Activated CD4-positive, alpha-beta T cell treated with anti-CD3 and anti-CD28 coated beads for 24 hours (primary cell): ENCODE measurements around the gene SBK2.
"Not testable (repeated sequence)": the region's sequence is repeated elsewhere in the genome, so short reads cannot be mapped to it uniquely, and the experiment has no call there.

Source experiments
- DNase-seq, 2 donors: peaks; one replicate each; pipeline ENCODE4 v3.0.0-alpha.2; 2020; ENCODE audit warnings: low read depth in 2 of 2

Gene SBK2

DNA sequence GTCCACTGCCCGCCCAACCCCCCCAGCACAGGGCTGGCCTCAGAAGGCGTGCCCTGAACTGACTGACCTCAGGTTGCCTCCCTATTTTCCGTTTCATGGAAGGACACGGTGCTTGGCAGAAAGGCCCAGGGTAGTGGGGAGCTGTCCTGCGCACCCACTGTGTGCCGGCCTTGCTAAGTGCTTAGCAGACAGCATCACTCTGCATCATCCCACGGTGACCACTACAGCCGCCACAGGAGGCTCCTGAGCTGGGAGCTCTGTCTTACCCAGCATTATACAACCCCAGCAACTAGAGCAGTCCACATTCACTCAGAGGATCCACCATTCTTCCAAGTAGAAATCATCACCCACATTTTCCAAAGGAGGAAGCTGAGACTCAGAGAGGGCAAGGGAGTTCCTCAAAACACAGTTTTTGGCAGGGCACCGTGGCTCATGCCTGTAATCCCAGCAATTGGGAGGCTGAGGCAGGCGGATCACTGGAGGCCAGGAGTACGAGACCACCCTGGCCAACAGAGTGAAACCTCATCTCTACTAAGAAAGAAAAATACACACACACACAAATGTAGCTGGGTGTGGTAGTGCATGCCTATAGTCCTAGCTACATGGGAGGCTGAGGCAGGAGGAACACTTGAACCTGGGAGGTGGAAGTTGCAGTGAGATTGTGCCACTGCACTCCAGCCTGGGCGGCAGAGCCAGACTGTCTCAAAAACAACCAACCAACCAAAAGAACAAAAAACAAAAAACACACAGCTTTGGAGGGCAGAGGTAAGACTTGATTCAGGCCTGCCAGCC lies 1.6 kb downstream of the SBK2 start:
- DNase-seq = no peak

DNA sequence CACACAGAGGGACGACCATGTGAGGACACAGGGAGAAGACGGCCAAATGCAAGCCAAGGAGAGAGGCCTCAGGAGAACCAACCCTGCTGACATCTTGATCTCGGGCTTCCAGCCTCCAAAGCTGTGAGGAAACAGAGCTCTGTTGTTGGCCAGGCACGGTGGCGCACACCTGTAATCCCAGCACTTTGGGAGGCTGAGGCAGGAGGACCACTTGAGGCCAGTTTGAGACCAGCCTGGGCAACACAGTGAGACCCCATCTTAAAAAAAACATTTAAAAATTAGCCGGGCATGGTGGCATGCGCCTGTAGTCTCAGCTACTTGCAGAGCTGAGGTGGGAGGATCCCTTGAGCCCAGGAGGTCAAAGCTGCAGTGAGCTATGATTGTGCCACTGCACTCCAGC lies 2.7 kb downstream of the SBK2 start:
- not testable (repeated sequence) for DNase-seq

DNA sequence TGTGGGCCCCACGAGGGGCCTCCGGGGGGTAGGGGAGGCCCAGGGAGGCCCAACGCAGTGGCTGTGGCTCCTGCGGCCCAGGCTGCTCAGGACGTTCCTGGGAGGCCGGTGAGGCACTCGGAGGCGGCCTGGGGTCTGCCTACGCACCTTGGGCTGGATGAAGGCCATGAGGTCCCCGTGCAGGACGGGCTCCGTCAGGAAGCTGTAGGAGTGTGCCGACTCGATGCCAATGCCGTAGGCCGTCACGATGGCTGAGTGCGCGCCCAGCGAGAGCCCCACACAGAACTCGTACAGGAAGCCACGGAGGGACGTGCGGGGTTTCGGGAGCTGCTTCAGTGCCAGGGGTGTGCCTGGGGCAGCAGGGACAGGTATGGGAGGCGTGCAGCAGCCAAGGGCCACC lies 5.9 kb downstream of the SBK2 start:
- DNase-seq = no peak

DNA sequence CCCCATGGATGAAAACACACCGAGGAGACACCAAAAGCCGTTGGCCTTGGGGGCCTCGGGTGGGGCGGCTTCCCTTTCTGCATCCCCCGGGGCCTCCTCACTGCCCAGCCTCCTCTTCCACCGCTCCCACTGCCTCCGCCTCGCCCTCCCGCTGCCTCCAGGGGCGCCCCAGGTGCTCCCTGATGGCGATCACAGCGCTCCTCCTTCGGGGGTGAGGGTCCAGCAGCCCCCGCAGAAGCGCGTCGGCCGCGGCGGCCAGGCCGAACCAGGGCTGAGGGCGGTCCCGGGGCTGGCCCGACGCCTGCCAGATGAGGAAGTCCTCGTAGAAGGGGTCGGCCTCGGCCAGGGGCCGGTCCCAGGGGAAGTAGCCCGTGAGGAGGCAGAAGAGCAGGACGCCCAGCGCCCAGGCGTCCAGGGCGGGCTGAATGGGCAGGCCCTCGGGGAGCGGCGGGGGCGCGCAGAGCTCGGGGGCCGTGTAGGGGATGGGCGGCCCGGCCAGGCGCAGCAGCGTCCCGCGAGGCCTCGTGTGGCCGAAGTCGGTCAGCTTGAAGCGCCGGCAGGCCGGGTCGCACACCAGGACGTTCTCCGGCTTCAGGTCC lies 7.2 kb downstream of the SBK2 start:
- DNase-seq = no peak

DNA sequence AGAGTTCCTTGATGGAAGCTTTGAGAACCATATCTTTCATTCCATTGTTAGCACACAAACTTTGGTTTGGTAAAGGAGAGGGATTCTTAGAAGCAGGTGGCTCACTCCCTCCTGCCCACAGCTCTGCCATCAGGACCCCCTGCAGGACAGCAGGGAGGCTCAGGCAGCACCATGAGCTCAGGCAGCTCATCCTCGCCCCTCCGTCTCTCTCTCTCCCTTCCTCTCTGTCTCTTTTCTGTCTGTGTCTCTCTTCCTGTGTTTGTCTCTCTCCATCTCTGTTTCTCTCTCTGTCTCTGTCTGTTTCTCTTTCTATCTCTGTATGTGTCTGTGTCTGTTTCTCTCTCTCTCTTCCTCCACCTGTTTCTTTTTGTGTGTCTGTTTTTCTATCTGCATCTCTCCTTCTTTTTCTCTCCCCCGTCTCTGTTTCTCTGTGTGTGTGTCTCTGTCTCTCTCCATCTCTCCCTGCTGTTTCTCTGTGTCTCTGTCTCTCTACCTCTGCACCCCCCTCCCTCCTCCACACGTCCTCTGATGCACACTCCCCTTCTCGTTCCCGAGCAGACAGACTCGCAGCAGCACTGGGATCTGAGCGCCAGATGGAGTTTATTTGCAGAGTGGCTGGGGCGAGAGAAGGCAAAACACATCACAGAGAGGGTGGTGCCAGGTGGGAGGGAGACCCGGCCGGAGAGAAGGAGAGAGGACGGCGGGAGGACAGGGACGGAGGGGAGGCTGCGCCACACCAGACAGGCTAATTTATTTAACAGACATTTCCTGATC lies 8.7 kb downstream of the SBK2 start:
- no peak for DNase-seq

DNA sequence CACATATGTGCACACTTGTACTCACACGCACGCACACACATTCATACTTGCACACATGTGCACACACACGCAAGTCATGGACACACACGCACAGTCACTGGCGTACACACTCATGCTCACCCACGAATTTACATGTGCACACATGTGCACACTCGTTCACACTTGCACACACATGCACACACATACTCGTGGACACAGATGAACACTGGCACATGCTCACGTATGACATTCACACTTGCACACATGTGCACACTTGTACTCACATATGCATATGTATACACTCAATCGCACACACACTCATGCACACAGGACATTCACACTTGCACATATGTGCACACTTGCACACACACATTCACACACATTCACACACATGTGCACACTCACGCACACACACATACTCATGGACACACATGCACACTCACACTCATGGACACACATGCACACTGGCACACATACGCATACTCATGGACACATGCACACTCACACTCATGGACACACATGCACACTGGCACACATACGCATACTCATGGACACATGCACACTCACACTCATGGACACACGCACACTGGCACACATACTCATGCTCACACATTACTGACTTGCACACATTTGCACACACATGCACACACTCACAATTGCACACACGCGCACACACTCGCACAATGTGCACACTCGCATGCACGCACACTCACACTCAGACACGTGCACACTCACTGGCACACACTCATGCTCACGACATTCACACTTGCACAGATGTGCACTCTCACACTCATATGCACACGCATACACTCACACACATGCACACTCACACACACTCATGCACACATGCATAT lies 9.5 kb downstream of the SBK2 start:
- no peak for DNase-seq

DNA sequence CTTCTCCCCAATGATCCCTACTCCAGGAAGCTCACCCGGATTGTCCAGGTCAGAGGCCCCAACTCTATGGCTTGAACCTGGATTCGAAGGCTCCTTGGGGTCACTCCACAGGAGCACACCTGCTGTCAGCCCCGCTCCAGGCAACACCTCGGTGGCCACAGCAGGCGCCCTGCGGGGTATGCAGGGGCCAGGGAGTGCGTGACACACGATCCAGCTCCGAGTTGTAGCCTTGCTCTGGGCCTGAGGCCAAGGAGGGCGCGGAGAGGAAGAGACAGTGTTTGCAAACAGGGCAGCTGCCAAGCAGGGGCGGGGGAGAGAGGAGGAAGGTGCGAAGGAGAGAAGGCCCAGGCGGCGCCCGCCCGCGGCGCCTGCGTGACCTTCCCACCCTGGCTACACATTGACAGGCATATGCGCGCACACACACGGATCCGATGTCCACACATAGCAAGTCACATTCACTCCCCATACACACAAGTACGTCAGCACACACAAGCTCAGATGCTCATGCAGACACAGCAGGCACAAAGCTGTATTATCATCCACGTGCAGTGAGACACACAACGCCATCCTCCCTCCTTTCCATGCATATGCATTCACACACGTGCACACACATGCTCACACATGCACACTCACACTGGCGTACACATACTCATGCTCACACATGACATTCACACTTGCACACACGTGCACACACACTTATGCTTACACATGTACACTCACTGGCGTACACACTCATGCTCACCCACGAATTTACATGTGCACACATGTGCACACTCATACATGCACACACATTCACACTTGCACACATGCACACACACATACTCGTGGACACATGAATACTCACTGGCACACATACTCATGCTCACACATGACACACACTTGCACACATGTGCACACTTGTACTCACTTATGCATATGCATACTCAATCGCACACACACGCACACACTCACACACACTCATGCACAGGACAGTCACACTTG lies 10.4 kb downstream of the SBK2 start:
- no peak for DNase-seq

DNA sequence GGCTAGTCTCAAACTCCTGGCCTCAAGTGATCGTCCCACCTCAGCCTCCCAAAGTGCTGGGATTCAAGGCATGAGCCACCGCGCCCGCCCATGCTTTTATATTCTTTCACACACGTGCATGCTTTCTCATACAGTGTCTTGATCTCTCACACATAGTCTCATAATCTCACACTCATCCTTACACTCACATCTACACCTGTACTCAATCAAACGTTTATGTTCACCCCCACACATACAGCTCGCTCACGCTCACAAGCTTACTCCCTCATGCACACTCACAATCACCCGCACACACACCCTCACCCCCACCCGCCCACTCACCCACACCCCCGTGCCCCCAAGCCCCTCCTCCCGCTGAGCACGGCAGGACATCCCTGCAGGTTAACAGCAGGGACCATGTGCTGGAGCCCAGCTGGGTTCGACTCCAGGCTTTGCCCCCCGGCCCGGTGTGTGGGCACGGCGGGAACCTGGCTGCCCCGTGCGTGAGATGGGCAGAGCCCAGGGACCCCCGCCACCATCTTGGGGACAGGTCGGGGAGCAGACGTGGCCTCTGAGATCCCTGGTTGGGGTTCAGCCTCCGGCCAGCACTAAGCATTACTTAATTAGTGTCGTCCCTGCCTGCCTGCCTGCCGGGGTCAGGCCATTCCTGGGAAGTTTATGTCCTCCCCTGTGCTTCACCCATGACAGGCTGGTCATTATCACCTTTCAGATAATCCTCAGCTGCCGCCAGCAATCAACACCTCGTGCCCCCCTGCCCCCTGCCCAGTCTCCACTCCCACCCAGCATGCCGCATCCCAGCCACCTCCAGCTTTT lies 11.4 kb downstream of the SBK2 start:
- DNase-seq = no peak

DNA sequence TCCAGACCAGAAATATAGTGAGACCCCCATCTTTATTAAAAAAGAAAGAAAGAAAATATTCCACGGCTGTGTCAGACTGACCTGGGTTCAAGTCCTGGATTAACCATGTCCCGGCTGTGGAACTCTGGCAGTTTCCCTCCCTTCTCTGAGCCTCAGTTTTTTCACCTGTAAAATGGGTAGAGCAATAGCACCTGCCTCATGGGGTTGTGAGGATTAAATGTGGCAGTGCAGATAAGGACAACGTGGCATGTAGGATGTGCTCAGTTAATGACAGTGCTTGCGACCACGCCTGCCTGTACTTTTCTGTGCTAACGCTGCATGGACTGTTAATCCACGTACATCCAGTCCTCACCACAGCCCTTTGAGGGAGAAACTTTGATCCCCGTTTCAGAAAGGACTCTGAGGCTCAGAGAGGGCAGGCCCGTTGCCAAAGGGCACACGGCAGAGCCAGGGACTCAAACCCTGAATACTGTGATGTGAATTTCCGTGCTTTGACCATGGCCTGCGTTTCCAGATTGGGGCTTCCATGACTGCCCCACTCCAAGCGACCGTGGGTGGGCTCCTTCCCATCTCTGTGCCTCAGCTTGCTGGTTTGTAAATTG lies 16.1 kb downstream of the SBK2 start:
- DNase-seq = no peak

DNA sequence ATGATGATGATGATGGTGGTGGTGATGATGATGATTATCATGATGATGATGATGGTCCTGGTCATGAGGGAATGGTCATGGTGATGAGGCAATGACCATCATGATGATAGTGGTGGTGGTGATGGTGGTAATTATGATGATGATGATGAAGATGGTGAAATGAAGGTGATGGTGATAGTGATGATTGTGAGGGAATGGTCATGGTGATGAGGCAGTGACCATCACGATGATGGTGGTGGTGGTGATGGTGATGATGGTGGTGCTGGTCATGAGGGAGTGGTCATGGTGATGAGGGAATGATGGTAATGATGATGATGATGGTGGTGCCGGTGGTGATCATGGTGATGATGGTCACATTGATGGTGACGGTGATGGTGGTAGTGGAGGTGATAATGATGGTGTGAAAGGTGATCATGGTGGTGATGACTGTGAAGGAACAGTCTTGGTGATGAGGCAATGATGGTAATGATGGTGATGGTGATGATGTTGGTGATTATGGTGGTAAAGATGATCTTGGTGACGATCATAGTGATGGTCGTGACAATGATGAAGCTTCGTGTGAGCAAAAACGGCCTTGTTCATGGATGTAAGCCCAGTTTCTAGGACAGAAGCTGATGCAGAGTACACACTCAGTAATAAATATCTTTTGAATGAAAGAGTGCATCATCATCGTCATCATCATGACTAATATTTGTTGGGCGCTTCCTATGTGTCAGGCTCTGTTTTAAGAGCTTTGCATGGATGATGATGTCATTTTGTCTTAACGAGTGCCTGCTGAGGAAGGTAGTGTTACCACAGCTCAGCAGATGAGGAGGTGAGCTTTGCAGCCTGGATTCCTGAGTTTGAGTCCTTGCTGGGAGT lies 17.3 kb downstream of the SBK2 start:
- DNase-seq = no peak

DNA sequence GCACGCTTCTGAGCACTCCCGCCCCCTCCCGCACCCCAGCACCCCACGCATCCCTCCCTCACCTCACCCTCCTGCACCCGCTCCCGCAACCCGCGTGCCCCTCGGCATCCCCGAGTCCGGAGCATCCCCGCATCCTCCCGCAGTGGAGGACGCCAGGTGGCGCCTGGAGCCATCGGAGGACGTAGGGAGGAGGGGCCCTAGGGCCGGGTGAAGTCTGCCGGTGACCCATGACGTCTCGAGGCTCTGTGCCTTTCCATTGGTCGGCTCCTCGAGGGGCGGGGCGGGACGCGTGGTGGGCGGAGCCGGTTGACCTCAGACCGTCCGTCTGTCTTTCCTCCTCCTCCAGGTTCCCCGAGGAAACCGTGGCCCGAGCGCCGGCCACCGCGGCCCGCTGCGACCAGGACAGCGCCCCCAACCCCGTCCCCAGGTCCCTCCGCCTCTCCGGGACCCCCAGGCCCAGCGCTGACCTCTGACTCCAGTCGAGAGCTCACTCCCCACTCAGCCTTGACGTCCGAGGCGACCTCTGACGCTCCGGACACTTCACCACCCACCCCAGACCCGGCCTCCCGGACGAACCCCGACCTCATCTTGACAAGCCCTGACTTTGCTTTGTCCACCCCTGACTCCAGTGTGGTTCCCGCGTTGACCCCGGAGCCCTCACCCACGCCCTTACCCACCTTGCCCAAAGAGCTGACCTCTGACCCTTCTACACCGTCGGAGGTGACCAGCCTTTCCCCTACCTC lies 19.9 kb downstream of the SBK2 start:
- peak; percentile 86 to 88 for DNase-seq

DNA sequence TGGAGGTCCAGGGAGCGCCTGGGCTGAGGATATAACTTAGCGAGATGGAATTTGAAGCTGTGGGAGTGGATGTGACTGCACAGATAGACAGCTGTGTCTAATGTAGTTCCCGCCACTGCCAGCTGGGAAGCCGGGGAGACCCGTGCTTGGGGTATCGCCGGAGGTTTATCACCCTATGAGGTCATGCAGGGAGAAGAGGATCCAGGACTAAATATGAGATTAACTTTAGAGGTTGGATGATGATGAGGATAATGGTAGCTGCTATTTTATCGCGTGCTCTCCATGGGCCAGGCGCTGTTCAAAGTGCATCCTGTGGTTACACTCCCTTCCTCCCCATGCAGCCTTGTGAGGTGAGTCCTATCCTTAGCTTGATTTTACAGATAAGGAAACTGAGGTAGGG lies 28.8 kb downstream of the SBK2 start:
- DNase-seq = no peak

DNA sequence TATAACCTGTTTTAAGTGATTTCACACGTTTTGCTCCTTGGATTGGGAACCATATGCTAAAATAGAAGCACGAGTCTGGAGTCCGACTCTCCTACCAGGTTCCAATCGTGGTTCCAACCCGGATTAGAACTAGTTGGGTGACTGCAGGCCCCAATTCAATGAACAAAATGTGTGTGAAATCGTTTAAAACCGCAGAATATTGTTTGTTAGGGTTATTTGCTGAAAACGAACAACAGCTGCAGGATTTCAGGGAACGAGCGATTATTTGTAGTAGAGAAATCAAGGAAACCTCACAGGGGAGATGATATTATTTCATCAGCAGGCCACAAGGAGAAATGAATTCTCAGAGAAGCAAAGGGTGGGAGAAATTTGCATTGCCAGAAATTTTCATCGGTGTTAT lies 32.0 kb downstream of the SBK2 start:
- DNase-seq = no peak

DNA sequence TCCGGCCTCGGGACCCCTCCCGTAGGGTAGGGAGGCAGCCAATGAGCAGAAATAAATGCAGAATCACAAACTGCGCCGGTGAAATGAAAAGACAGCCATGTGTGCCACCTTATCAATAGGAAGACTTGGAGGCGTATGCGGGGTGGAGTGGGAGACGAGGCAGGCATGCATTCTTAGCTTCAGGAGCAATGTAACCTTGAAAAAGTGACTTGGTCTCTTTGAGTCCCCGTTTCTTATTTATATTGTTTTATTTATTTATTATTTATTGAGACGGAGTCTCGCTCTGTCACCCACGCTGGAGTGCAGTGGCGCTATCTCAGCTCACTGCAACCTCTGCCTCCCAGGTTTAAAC lies 32.7 kb downstream of the SBK2 start:
- no peak for DNase-seq

DNA sequence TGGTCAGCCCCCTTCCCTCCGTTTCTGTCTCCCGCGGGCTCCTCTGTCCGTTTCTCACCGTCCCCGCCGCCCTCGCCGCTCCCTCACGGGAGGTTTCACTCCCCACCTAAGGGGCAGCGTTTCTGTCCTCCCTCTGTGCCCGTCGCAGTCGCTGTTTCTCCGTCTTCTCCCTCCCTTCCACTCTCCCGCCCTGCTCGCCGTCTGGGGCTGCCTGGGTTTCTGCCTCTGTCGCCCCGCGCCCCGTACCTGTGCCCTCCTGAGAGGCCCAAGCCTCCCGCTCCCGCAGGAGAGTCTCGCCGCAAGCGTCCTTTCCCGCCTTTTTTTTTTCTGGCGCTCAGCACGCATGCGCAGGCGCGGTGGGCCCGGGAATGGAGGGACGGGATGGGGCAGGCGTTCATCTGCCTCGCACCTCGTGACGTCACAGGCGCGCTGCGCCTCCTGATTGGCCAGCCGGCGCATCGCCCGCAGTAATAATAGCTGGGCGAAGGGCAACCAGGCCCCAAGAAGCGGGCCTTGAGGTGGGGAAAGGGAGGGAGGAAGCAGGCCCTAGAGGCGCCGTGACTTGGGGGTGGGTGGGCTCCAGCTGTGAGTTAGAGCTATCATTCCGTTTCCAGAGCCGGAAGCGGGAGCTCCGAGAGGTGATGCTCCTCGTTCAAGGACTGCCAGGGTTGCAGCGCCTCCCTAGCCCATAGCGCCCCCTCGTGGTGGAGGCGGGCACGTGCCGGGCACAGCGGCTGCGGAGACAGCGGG lies 33.3 kb downstream of the SBK2 start:
- DNase-seq = peak; percentile 93 to 96

DNA sequence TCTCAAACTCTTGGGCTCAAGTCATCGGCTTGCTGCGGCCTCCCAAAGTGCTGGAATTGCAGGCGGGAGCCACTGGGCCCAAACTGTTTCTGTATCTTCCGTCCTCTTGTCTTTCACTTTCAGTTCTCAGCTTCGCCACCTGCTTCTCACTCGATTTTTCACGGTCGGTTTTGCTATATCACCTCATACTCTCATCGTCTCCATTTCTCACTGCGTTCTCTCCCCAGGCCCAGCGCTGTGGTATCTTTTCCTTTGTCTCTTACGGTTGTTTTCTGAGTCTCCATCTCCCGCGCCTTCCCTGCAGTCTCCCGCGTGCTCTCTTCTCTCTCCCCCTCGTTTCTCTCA lies 33.8 kb downstream of the SBK2 start:
- DNase-seq = no peak

DNA sequence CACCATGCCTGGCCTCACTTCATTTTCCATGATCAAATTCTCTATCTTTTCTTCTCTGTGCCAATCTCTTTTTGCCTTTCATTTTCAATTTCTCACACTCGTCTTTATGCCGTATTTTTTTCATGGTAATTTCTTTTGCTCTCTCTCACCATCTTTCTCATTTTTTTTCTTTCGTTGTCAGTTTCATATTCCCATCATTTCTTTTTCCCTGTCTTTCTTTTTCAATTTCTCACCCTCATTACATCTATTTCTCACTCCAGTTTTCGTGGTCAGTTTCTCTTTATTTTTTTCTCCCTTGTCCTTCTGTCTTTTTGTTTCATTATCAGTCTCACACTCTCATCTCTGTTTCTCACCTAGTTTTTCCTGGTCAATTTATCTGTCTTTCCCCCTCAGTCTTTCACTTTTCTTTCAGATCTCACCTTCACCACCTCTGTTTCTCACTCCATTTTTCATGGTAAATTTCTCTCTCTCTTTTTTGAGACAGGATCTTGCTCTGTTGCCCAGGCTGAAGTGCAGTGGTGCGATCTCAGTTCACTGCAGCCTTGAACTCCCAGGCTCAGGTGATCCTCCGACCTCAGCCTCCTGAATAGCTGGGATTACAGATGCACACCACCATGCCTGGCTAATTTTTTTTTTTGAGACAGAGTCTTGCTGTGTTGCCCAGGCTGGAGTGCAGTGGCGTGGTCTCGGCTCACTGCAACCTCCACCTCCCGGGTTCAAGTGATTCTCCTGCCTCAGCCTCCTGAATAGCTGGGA lies 34.6 kb downstream of the SBK2 start:
- no peak for DNase-seq
